Stimulated activated CD4-positive, alpha-beta T cell treated with anti-CD3 and anti-CD28 coated beads, Interleukin-15, amount 100 ng/mL, for 24 hours (primary cell): ENCODE results near the gene NFATC2IP.
A peak's percentile ranks its signal among the peaks of the same experiment; 100 is the strongest.
"Not testable (repeated sequence)": the region's sequence is repeated elsewhere in the genome, so short reads cannot be mapped to it uniquely, and the experiment has no call there.

Experiments used
- DNase-seq: peaks from one replicate; pipeline ENCODE4 v3.0.0-alpha.2; 2020

The NFATC2IP gene

DNA sequence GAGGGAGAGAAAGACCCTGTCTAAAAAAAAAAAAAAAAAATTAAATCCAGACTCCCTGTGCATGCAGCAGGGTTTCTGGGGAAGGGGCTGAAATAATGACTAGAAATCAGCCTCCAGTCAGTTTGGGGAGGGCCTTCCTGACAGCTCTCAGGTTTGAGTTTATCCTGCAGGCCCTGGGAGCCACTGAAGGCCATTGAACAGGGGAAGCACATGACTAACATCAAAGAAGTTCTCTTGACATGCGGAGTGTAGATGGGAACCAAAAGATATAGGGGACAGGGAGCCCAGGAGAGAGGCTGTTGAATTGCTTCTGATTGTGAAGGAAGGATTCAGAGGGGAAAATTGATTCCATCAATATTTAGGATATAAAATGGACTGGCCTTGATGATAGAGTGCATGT lies 22.9 kb upstream of the NFATC2IP start:
- DNase-seq = no peak

DNA sequence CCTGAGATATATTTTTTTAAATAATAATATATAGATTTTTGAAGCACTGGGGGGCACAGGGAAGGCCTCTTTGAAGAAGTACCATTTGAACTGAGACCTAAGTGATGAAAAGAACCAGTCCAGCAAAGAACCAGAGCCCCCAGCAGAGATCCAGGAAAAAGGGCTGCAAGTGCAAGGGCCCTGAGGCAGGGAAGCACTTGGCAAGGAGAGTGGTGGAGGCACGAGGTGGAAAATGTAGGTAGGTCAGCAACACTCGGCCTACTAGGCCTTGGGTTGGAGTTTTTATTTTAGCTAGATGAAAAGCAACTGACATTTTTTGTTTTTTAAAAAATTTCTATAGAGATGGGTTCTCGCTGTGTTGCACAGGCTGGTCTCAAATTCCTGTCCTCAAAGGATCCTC lies 20.5 kb upstream of the NFATC2IP start:
- DNase-seq = no peak

DNA sequence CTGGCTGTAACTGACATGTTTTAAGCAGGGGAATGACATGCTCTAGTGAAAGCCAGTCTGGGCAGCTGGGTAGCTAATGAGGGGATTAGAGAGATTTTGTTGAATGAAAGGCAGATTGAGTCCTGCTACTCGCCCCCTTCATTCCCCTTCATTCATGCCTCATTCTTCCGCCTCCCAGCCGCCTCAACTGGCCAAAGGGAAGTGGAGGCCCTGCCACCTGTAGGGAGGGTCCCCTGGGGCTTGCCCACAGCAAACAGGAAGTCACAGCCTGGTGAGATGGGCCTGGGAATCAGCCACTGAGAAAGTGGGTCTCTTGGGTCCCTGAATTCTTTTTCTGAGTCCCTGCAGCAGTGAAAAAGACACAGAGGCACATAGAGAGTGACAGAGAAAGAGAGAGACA lies 20.1 kb upstream of the NFATC2IP start:
- DNase-seq = no peak

DNA sequence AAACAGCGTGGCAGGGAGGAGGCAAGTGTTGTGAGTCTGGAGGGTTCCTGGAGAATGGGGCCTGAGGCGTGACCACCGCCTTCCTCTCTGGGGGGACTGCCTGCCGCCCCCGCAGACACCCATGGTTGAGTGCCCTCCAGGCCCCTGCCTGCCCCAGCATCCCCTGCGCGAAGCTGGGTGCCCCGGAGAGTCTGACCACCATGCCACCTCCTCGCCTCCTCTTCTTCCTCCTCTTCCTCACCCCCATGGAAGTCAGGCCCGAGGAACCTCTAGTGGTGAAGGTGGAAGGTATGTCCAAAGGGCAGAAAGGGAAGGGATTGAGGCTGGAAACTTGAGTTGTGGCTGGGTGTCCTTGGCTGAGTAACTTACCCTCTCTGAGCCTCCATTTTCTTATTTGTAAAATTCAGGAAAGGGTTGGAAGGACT lies 18.9 kb upstream of the NFATC2IP start, which contains the start of gene CD19:
TSS of gene CD19 (plus strand) at position 171 of the 425 bp plus-strand sequence. CDS start at position 201, 30 bp downstream.
- DNase-seq = no peak

DNA sequence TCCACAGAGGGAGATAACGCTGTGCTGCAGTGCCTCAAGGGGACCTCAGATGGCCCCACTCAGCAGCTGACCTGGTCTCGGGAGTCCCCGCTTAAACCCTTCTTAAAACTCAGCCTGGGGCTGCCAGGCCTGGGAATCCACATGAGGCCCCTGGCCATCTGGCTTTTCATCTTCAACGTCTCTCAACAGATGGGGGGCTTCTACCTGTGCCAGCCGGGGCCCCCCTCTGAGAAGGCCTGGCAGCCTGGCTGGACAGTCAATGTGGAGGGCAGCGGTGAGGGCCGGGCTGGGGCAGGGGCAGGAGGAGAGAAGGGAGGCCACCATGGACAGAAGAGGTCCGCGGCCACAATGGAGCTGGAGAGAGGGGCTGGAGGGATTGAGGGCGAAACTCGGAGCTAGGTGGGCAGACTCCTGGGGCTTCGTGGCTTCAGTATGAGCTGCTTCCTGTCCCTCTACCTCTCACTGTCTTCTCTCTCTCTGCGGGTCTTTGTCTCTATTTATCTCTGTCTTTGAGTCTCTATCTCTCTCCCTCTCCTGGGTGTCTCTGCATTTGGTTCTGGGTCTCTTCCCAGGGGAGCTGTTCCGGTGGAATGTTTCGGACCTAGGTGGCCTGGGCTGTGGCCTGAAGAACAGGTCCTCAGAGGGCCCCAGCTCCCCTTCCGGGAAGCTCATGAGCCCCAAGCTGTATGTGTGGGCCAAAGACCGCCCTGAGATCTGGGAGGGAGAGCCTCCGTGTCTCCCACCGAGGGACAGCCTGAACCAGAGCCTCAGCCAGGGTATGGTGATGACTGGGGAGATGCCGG lies 18.2 kb upstream of the NFATC2IP start:
- no peak for DNase-seq

DNA sequence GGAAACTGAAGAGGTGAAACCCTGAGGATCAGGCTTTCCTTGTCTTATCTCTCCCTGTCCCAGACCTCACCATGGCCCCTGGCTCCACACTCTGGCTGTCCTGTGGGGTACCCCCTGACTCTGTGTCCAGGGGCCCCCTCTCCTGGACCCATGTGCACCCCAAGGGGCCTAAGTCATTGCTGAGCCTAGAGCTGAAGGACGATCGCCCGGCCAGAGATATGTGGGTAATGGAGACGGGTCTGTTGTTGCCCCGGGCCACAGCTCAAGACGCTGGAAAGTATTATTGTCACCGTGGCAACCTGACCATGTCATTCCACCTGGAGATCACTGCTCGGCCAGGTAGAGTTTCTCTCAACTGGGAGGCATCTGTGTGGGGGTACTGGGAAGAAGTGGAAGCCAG lies 17.6 kb upstream of the NFATC2IP start:
- DNase-seq = no peak

DNA sequence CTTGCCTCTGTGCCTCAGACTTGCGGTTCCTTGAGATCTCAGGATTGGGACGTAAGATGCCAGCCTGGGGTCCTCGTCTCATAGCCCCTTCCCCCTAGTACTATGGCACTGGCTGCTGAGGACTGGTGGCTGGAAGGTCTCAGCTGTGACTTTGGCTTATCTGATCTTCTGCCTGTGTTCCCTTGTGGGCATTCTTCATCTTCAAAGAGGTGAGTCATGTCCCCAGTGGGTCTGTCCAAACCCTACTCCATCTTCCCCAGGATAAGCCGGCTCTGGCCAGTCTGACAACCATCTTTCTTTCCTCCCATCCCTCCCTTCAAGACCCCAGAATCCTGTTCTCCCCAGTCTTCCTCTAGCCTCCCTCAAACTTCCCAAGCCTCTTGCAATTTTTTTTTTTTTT lies 15.4 kb upstream of the NFATC2IP start:
- no peak for DNase-seq

DNA sequence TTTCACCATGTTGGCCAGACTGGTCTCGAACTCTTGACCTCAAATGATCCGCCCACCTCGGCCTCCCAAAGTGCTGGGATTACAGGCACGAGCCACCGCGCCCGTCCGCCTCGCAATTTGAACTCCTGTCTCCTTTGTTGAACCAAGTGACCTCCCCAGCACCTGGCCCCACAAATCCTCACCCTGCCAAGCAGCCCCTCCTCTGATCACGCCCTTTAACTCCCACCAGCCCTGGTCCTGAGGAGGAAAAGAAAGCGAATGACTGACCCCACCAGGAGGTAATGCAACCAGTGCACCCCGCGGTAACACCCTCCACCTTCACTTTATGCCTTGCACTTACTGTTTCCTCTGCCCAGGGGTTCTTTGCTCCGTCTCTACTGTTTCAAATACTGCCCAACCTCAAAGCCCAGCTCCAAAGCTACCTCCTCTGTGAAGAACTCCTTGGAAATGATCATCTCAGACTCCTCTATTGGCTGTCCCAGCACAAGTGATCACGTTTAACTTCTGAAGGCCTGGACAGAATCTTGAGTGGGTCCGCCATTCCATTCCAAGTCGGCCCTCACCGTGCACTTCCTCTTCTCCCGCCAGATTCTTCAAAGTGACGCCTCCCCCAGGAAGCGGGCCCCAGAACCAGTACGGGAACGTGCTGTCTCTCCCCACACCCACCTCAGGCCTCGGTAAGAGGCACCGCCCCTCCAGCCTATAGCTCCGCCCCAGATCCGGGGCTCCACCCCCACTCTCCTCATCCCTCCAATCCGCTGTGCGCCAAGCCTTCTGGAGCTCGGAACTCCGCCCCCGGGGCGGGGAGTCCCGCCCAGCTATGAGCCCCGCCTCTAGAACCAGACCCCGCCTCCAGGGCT lies 14.6 kb upstream of the NFATC2IP start:
- DNase-seq = peak; percentile 89

DNA sequence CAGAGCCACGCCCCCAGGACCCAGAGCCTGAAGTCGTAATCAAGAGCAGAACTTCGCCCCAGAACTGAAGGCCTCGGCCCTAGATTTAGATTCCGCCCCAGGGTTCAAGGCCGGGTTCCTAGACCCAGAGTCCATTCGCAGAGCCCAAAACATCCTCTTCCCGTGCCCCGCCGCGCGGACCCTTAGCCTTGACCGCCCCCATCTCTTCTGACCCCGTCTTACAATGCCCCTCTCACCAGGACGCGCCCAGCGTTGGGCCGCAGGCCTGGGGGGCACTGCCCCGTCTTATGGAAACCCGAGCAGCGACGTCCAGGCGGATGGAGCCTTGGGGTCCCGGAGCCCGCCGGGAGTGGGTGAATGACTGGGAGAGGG lies 14.0 kb upstream of the NFATC2IP start:
- no peak for DNase-seq

DNA sequence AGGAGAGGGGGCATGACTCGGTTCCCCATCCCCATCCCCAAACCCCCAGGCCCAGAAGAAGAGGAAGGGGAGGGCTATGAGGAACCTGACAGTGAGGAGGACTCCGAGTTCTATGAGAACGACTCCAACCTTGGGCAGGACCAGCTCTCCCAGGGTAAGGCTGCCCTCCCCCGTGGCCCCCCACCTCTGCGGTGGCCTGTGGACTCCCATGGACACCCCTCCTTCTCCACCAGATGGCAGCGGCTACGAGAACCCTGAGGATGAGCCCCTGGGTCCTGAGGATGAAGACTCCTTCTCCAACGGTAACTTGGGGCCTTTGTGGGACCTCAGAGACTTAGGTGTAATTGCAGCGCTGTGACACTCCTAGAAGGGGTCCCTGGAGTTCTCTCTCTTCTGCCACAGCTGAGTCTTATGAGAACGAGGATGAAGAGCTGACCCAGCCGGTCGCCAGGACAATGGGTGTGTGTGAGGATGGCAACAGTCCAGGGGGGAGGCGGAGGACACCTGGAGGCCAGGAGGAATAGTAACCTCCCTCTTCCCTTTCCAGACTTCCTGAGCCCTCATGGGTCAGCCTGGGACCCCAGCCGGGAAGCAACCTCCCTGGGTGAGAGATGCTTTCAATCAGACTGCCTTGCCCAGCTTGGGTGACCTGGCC lies 13.4 kb upstream of the NFATC2IP start:
- no peak for DNase-seq

DNA sequence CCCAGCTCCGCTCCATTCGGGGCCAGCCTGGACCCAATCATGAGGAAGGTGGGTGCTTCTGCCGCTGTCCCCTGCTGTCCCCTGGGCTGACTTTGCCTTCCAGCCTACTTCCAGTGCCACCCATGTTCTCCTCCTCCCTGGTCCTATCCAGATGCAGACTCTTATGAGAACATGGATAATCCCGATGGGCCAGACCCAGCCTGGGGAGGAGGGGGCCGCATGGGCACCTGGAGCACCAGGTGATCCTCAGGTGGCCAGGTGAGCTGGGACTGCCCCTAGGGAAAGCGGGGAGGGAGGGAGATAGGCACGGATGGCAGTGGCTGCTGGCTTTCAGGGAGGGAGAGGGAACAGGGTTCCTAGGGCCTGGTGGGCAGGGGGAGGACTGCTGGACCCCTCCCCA lies 12.0 kb upstream of the NFATC2IP start:
- no peak for DNase-seq

DNA sequence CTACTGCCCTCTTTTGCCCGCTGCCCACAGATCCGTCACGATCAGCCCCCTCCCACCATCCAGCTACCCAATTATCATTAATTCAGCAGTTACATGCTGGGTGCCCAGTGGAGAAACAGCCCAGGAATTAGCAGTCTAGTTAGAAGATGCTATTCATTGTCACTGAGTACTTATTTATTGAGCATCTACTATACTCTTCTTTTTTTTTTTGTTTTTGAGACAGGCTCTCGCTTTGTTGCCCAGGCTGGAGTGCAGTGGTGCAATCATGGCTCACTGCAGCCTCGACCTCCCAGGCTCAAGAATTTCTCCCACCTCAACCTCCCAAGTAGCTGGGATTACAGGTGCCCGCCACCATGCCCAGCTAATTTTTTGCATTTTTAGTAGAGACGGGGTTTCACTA lies 10.9 kb upstream of the NFATC2IP start:
- not testable (repeated sequence) for DNase-seq

DNA sequence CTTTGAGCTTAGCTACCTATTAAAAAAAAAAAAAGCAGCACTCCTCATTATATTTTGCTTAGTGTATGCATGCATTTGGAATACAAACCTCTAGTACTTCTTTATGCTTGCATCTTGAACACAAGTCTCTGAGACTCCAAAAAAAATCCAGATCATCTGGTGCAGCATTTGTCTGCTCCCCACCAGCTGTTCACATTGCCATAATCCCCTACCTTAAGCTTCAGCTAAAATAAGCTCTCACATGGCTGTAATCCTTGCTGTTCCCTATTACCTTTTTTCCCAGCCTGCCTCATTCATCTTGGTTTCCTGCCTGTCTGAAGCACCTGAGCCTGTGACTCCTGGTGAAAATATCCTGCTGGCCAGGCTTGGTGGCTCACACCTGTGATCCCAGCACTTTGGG lies 7.5 kb upstream of the NFATC2IP start:
- no peak for DNase-seq

DNA sequence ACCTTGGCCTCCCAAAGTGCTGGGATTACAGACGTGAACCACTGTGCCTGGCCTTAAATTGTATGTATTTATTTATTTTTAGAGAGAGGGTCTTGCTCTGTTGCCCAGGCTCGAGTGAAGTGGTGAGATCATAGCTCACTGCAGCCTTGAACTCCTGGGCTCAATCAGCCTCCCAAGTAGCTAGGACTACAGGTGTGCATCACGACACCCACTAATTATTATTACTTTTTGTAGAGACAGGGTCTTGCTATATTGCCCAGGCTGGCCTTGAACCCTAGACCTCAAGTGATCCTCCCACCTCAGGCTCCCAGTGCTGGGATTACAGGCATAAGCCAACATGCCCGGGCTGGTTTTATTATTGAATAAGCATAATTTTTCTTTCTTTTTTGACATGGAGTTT lies 4.1 kb upstream of the NFATC2IP start:
- DNase-seq = no peak

DNA sequence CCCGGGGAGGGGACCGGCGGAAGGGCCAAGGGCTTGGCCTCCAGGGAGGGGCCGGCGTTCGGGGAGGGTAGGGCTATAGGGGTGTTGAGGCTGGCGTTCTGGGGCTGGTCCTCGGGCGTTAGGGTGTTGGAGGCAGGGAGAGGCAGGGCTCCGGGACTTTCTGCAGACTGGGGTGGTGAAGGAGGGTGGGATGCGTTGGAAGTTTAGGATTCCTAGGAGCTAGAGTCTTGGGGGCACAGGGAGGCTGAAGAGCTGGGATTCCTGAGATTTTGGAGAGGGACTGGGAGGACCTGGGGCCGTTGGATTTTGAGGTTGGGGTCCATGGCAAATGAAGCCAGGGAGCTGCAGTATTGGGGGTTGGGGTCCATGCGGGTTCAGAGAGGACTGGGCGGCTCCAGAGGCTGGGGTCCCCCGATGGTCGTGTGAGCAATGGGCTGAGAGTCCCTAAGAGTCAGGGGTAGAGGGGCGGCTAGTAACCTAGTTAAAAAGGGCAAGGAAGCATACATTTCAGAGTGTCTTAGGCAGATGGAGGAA lies 740 bp downstream of the NFATC2IP start:
- no peak for DNase-seq

DNA sequence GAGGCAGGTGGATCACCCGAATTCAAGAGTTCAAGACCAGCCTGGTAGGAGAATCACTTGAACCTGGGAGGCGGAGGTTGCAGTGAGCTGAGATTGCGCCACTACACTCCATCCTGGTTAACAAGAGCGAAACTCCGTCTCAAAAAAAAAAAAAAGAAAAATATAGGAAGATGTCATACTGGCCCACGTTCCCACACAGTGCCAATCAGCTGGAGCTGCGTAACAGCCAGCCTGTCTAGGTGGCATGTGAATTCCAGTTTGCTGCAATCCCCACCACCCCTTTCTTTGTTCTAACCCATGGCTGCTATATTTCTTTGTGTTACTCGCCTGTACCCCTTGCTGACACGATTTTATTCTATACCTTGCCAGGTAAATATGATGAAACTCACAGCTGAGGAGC lies 7.5 kb downstream of the NFATC2IP start:
- no peak for DNase-seq

DNA sequence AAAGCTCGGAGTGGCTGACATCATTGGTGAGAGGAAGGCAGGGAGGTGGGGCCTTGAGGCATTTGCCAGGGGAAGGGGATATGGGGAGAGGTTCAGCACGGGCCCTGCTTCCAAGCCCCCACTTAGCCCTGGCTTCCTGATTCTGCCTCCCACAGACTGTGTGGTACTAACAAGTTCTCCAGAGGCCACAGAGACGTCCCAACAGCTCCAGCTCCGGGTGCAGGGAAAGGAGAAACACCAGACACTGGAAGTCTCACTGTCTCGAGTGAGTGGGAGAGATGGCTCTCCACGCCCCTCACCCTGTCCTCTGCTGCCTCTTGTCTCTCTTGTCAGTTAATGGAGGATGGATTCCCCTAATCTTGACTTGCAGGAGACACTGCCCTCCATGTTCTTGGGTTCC lies 8.1 kb downstream of the NFATC2IP start:
- DNase-seq = no peak

DNA sequence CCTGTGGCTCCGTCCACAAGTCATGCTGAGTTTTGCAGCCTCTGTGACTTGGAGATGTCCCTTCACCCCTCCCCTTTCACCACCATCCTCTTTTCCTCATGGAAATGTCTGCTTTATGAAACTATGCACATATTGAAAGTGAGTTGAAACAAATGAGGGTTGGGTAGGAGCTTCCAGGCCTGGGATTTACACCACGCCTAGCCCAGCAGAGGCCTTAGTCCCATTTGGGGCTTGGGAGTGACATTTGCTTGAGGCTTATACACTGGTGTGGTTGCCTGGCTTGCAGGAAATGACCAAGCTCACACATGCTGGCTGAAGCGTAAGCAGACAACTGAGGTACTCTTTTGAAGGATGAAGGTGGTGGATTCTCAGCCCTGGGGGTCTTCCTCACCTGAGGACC lies 13.3 kb downstream of the NFATC2IP start:
- no peak for DNase-seq

DNA sequence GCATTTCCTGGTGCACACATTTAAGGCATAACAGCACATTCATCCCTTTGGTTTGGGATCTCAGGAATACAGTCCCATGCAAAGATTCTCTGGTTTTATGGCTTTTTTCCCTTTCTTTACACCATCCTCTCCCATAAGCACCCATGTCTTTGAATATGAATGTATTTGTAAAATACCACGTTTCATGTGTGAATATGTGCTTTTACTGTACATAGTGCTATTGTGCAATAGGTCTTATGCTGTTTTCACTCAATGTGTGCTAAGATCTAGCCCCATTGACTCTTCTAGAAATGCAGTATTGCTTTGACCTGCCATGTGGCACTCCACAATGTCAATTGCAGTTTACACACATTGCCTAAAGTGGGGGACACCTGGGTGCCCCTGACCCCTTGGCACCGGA lies 13.8 kb downstream of the NFATC2IP start:
- DNase-seq = no peak

DNA sequence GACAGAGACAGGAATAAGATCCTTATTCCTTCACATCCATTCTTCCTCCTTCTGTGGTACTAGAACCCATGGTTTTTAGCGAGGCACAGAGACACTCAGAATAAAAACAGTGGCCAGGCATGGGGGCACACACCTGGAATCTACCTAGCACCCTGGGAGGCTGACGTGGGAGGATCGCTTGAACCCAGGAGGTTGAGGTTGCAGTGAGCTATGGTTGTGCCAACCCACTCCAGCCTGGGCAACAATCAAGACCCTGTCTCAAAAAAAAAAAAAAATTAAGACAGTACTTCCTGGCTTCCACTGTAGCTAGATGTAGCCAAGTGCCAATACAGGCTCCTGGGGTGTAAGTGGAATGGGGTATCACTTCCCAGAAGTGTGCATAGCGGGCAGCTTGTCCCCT lies 16.4 kb downstream of the NFATC2IP start:
- DNase-seq = no peak

DNA sequence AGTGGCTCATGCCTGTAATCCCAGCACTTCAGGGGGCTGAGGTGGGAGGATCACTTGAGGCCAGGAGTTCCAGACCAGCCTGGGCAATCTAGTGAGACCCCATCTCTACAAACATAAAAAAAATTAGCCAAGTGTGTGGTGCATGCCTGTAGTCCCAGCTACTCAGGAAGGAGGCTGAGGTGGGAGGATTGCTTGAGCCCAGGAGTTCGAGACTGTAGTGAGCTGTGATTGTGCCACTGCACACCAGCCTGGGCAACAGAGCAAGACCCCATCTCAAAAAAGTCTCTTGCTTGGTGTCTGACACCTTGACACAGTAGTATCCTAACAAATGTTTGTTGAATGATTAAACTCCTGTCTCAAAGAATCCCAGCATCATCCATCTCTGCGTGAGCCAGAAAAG lies 19.0 kb downstream of the NFATC2IP start:
- not testable (repeated sequence) for DNase-seq

DNA sequence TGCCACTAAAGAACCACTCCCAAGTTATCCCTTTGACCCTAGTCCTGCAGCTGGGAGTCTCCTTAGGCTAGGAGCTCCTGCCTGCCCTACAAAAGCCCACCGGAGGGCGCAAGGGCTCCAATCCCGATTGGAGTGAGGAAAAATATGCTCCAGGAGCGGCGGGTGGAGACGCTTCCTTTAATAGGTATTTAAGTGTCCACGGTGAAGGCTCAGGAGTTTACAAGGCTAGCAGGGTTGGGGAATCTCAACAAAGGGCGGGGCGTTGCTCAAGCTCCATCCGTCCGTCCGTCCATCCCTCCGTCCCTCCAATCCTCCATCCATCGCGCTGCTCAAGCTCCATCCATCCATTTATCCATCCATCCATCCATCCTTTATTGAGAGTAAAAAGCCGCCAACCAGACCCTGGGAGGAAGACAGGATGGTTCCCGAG lies 23.3 kb downstream of the NFATC2IP start:
- peak; percentile 56 for DNase-seq

DNA sequence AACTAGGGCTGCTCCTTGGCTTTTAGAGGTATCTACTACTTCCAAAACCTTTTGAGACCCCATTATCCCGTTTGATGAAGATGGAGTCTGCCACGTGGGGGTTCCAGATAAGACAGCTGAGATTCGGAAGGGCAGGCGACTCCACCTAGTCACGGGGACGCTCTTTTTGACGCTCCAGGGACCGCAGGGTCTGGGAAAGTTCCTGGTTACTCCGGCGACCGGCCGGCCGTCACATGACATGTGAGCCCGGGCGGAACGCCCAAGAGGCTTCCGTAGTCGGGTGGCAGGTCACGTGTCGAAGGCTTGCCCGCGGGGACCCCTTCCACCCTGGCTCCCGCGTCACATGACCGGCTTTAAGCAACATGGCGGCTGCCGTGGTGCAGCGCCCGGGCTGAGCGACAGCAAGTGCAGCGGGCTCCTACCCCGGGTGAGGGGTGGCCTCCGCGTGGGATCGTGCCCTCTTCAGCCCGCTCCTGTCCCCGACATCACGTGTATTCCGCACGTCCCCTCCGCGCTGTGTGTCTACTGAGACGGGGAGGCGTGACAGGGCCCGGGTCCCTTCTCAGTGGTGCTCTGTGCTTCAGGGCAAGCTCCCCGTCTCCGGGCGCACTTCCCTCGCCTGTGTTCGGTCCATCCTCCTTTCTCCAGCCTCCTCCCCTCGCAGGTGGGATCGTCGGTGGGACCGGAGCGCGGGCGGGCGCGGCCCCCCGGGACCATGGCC lies 23.9 kb downstream of the NFATC2IP start, which contains the start of gene SPNS1:
TSS of gene SPNS1 (plus strand) at position 342 of the 721 bp plus-strand sequence. CDS start at position 716, 374 bp downstream.
- peak; percentile 97 for DNase-seq
